ENCODE measurements around the gene HTRA2. TPM values are rescaled to one million over a fixed set of nuclear protein-coding genes. Genes with fewer than 3 reads are reported as not detected.

HTRA2 gene
- total RNA-seq, 1 donor from 2014 or later = 31.4 TPM

- H3K27ac ChIP-seq = no peak overlapping the region
Measured at GRCh38 chr2:74486141-74486540, 43.6 kb upstream of the HTRA2 start.

DNA sequence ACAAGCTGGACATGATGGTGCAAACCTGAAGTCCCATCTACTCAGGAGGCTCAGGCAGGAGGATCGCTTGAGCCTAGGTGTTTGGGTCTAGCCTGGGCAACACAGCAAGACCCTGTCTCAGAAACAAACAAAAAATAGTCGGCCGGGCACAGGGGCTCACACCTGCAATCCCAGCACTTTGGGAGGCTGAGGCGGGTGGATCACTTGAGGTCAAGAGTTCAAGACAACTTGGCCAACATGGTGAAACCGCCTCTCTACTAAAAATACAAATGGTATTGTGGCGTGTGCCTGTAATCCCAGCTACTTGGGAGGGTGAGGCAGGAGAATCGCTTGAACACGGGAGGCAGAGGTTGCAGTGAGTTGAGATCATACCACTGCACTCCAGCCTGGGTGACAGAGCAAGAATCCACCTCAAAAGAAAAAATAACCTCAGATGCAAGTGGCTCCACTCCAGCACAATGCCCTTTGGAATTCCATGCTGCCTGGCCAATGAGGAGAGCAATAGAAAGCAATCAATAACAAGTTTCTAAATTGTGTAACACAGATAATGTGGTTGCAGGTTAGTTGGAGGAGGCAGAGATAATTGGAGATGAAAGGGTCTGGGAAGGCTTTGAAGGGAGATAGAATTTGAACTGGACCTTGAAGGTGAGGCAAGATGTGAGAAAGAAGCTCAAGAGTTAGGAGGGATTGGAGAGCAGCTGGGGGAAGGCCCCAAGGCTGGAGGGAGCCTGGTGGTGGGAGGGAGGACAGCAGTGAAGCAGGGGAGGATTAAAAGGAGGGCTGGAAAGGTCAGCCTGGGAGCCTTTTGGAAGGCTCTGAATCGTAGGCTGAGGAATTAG lies 40.9 kb upstream of the HTRA2 start:
- no peak for ATAC-seq
- Histone ChIP-seq H3K27me3 (no peaks in the 10 kb centered on the region), H3K4me1 (peaks cover 5% of the 10 kb centered on the region), H3K9me3 (no peaks in the 10 kb centered on the region), H3K4me3 (no peak overlapping the region), H3K27ac (no peak overlapping the region), H3K36me3 (peaks cover 56% of the 10 kb centered on the region)
- no peak for DNase-seq
- intact Hi-C loops (cut with DNase I) = no loop called here
- no peak for TF ChIP-seq CTCF (IDR thresholded peaks at IDR 0.05)

More at GRCh38 chr2:74486141-74486540, 43.6 kb upstream of the HTRA2 start:
- no peak for TF ChIP-seq CTCF (IDR thresholded peaks at IDR 0.05)
- H3K27me3 ChIP-seq = no peaks in the 10 kb centered on the region
- no peak for ATAC-seq
- no peak overlapping the region for H3K4me3 ChIP-seq
- intact Hi-C loops (cut with DNase I) = no loop called here
- H3K9me3 ChIP-seq = no peaks in the 10 kb centered on the region
- peaks cover 19% of the 10 kb centered on the region for H3K4me1 ChIP-seq
- peaks cover 29% of the 10 kb centered on the region for H3K36me3 ChIP-seq
- no peak for DNase-seq

DNA sequence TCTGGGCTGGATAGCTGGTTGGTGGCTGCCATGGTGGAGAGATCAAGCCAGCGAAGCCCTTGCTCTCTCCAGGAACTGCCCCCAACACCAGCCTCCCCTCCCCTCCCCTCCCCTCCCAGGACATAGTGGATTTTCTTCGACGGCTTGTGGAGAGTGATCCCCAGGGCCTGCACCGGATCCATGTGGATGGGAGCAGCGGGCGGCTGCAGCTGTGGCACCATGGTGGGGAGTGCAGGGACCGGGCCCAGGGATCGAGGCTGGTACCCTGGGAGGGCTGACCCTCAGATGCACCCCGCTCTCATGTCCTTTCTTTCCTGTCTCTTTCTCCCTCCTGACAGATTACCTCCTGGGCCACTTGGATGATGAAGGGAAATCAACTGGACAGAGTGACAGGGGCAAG lies 39.8 kb upstream of the HTRA2 start:
- no peak for DNase-seq
- no peak for ATAC-seq
- Histone ChIP-seq H3K27me3 (no peaks in the 10 kb centered on the region), H3K4me1 (no peaks in the 10 kb centered on the region), H3K9me3 (no peaks in the 10 kb centered on the region), H3K4me3 (no peak overlapping the region), H3K27ac (no peak overlapping the region), H3K36me3 (peaks cover 56% of the 10 kb centered on the region)
- TF ChIP-seq CTCF (IDR thresholded peaks at IDR 0.05) = no peak
- intact Hi-C loops (cut with DNase I) = loop anchor here (10.0 kb wide), 1 partner anchor 95 kb away; no protein-coding TSS in a partner anchor

- ATAC-seq (no peak), DNase-seq (no peak)
- TF ChIP-seq CTCF (IDR thresholded peaks at IDR 0.05) = no peak
- intact Hi-C loops (cut with DNase I) = loop anchor here (10.0 kb wide), 1 partner anchor 93 kb away; no protein-coding TSS in a partner anchor
- H3K4me3 ChIP-seq = no peak overlapping the region
- peaks cover 2% of the 10 kb centered on the region for H3K27me3 ChIP-seq
- H3K36me3 ChIP-seq = peaks cover 43% of the 10 kb centered on the region
- H3K4me1 ChIP-seq = no peaks in the 10 kb centered on the region
- H3K27ac ChIP-seq = no peak overlapping the region
- H3K9me3 ChIP-seq = no peaks in the 10 kb centered on the region
Measured at GRCh38 chr2:74491648-74492544, 37.8 kb upstream of the HTRA2 start.

DNA sequence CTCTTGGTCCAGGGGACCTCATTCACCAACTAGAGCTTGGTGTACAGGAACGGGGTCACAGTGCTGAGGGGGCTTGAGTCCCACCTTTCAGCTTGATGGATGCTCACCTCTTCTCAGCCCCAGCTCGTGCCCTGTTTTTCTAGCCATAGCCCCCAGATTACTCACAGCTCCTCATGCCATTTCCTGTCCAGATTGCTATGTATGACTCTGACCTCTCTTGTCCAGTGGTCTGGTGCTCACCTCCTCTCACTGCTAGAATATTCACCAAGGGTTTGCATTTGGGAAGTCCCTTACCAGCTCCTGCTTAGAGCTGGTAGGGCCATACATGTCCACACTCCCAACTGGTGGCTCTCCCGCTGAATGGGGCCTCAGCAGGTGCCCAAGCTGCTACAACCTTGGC lies 36.2 kb upstream of the HTRA2 start:
- Histone ChIP-seq H3K36me3 (peaks cover 43% of the 10 kb centered on the region), H3K4me3 (no peak overlapping the region), H3K4me1 (peaks cover 9% of the 10 kb centered on the region), H3K27ac (no peak overlapping the region), H3K27me3 (peaks cover 15% of the 10 kb centered on the region), H3K9me3 (no peaks in the 10 kb centered on the region)
- ATAC-seq (no peak), DNase-seq (no peak)
- no peak for TF ChIP-seq CTCF (IDR thresholded peaks at IDR 0.05)
- intact Hi-C loops (cut with DNase I) = loop anchor here (10.0 kb wide), 1 partner anchor 91 kb away; no protein-coding TSS in a partner anchor
